GM19452 (cell line): ENCODE measurements around the gene RPL12.
A peak's percentile ranks its signal among the peaks of the same experiment; 100 is the strongest.

Source experiments
- ATAC-seq: cut with Tn5 transposase; IDR thresholded peaks from one replicate; pipeline ENCODE4 v1.9.1; 2021; ENCODE audit not compliant: unreplicated experiment

RPL12 gene

DNA sequence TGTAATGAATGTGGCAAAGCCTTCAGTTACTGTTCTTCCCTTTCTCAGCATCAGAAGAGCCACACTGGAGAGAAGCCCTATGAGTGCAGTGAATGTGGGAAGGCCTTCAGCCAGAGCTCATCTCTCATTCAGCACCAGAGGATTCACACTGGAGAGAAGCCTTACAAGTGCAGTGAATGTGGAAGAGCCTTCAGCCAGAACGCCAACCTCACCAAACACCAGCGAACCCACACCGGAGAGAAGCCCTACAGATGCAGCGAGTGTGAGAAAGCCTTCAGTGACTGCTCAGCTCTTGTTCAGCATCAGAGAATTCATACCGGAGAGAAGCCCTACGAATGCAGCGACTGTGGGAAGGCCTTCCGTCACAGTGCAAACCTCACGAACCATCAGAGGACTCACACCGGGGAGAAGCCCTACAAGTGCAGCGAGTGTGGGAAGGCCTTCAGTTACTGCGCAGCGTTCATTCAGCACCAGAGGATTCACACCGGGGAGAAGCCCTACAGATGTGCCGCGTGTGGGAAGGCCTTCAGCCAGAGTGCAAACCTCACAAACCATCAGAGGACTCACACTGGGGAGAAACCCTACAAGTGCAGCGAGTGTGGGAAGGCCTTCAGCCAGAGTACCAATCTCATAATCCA is 6.8 kb downstream of the RPL12 start:
- no peak for ATAC-seq

DNA sequence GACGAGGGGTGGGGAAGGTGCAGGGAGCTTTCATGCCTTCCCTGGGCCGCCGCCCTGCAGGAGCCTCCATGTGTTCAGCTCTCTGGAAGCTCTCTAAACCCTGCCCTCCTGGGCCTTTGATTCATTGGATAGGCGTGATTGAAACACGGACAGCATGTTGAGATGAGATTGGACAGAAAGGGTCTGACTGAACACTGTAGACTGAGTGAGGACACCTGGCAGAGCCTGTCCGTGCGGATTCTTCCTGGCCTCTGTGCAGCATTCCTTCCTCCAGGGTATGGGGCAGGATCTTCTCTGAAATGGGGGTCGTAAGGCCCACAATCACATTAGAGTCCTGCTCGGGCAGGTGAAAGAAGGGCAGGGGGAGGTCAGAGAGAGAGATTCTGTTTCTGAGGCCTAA is 12.8 kb downstream of the RPL12 start:
- no peak for ATAC-seq

DNA sequence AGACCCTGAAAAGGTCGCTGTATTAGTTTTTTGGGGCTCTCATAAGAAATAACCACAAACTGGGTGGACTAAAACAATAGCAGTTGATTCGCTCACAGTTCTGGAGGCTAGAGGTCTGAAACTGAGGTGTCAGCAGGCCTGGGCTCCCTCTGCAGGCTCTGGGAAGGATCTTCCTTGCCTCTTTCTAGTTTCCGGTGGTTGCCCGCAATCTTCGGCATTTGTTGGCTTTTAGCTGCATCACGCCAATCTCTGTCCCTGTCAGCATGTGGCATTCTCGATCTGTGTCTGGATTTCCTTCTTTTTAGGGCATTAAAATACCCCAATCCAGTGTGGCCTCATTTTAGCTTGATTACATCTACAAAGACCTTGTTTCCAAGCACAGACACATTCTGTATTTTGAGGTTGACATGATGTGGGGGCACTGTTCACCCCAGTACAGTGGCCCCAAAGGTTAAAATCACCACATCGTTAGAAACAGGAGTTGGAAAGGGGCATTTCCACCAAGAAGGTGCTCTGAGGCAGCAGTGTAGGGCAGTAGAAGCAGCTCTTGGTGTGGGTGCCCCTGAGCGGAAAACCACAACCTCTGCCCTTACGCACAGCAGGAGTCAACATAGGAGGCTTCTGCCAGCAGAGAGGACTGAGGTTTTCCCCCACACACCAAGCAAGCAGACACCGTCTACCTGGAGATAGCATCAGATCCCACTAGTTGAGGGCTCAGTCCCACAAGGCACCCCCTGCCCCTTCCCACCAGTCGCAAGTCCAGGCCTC is 13.5 kb downstream of the RPL12 start:
- ATAC-seq = no peak

GRCh38 chr9:127430415-127430814 is 20.8 kb downstream of the RPL12 start:
- ATAC-seq = no peak

DNA sequence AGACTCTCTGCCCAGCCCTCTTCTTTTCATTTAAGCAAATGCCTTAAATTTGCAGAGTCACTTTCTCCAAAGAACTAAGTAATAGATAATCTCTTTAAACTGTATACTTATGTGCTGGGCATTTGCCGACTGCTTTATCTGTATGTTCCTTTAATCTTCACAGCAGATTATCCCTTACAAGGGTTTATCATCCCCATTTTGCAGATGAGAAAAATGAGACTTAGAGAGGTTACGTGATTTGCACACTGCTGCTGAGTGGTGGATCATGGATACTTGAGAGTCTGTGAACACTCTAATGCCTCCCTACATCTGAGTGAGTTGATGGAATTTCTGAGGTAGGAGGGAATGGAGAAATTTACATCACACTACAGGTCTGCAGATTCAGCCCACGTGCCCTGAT is 22.9 kb downstream of the RPL12 start:
- ATAC-seq = no peak

GRCh38 chr9:127426756-127427155 is 24.4 kb downstream of the RPL12 start:
- no peak for ATAC-seq

DNA sequence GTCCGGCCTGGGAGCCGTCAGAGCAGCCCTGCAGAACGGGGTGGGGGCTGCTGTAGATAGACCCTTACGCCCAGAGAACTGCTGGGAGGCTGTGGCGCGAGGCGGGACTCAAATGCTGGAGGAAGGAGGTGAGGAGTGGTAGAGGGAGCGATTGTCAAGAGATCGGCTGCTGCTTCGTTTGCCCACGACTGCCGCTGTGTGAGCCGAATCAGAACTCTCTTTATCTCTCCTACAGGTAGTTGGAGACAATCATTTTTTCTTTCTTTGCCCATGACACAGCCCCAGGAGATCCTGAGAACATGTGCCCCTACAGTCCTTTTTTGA is 26.6 kb downstream of the RPL12 start:
- peak; percentile 15 for ATAC-seq

DNA sequence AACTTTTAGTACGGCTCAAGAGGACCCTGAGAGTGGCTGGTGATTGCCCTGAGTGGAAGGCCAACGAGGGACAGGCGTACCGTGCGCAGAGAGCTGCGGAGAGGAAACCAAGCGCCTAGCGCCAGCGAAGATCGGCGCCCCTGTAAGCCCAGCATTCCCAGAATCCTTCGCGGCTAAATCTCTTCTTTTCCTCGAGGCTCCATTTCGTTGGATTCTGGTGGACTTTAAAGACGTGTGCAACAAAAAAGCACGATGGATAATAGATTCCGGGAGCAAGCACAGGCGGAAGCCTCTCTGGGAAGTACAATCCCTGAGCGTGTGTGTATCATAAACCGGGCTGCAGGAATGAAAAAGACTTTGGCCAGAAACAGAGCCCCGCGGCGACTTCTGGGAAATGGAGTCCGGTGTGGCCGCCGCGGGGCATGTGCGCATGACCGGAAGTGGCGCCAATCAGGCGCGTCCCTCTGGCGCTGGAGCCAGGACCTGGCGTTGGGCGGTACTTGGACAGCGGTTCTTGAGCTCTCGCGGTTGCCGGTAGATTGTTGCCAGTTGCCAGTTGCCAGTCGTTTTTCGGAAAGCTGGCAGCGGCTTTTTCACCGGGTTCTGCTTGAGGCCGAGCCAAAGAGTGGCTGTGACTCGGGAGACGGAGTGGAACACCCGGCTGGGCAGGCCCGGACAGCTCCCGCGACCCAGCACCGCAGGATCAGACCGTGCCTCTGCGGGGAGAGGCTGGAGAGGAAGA is 27.1 kb downstream of the RPL12 start, which contains the start of gene ZNF79:
Gene ZNF79 (plus strand): TSS at position 449 of the 742 bp plus-strand sequence. CDS start 406 bp downstream, outside the sequence.
- ATAC-seq = peak; percentile 88

- no peak for ATAC-seq
Measured at GRCh38 chr9:127423476-127423933, 27.7 kb downstream of the RPL12 start.

GRCh38 chr9:127422787-127423186 is 28.4 kb downstream of the RPL12 start:
- ATAC-seq = no peak

GRCh38 chr9:127422133-127422782 is 28.9 kb downstream of the RPL12 start:
- no peak for ATAC-seq

DNA sequence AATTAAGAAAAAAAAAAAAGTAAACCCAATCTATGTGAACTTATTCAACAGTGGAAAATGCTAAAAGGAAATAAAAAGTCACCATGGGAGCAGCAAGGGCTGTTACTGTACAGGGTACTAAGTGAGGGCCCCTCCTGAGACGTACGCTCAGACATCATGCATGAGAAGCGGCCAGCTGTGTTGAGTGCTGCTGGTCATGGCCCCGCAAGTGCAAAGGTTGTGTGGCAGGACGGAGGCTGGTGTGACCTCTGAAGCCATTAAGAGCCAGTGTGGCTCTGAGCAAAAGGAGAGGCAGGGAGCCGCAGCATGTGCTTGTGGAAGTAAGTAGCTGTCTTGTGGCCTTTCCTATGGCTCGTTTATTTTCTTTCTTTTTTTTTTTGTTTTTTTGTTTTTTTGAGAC is 30.1 kb downstream of the RPL12 start:
- ATAC-seq = no peak

- ATAC-seq = no peak
Measured at GRCh38 chr9:127419348-127419747, 31.9 kb downstream of the RPL12 start.

GRCh38 chr9:127418037-127418471 is 33.2 kb downstream of the RPL12 start:
- ATAC-seq = no peak

GRCh38 chr9:127417131-127418036 is 33.8 kb downstream of the RPL12 start:
- ATAC-seq = no peak

- no peak for ATAC-seq
Measured at GRCh38 chr9:127415657-127416056, 35.5 kb downstream of the RPL12 start.

- ATAC-seq = no peak
Measured at GRCh38 chr9:127415141-127415540, 36.1 kb downstream of the RPL12 start.

DNA sequence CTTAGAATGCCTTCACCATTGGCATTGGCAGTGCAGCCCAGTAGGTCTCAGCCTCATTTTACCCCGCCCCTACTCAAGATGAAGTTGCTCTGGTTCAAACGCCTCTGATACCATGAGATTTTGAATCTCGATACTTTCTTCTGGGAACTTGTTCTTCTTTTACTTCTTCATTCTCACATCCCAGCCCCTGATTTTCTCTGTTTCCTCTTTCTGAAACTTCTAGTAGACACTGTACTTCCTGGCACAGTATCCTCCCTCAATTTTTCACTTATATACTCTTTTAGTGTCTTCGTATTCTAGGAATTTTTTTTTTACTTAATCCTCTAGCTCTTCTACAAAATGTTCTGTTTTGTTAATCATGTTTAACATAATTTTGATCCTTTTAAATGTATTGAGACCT is 40.1 kb downstream of the RPL12 start:
- no peak for ATAC-seq

GRCh38 chr9:127407492-127407843 is 43.7 kb downstream of the RPL12 start:
- ATAC-seq = no peak

DNA sequence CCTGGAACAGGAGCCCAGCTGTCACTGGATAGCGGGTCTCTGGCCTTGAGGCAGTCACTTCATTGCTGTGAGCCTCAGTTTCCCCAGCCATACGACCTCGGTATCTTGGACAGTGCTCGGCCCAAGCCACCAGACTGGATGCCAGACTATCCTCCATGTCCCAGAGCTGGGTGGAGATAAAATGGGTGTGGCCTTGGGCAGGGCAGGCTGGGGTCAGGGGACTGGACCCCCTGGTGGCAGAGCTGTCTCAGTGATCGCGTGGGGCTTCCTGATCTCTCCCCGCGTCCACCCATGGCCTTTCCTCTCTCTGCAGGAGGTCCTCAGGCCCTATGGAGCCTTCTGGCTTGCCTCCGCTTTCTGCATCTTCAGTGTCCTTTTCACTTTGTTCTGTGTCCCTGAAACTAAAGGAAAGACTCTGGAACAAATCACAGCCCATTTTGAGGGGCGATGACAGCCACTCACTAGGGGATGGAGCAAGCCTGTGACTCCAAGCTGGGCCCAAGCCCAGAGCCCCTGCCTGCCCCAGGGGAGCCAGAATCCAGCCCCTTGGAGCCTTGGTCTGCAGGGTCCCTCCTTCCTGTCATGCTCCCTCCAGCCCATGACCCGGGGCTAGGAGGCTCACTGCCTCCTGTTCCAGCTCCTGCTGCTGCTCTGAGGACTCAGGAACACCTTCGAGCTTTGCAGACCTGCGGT is 44.3 kb downstream of the RPL12 start:
- no peak for ATAC-seq
